Gastrocnemius medialis (tissue), 4 donors: Measurements from ENCODE around the gene GSTM2. TPM values are rescaled to one million over a fixed set of nuclear protein-coding genes. Genes with fewer than 3 reads are reported as not detected.

Experiments used
- ATAC-seq, 2 donors: fragments of 150-250 bp; one replicate each; pipeline ENCODE4 v1.9.1; 2016
- DNase-seq, 2 donors: peaks; one replicate each; pipeline ENCODE4 v3.0.0-alpha.2; 2019
- H3K27ac ChIP-seq, 4 donors: fragments of 200-600 bp; sonication (generic); 1 replicate in 1 of 4; 2 replicates in 3 of 4; pipeline ENCODE4 v1.5.1; 2016 to 2018; ENCODE audit warnings: mild to moderate bottlenecking in 2 of 4, moderate library complexity in 1 of 4
- H3K27me3 ChIP-seq, 3 donors: fragments of 200-600 bp; sonication (generic) in 2 of 3; 1 replicate in 1 of 3; 2 replicates in 2 of 3; pipeline versions ENCODE4 v1.5.1 to v1.6.0; 2016 to 2019; ENCODE audit warnings: mild to moderate bottlenecking in 1 of 3, moderate library complexity in 1 of 3
- H3K36me3 ChIP-seq, 2 donors: fragments of 200-600 bp; sonication (generic) in 1 of 2; one replicate each; pipeline ENCODE4 v1.5.1; 2017 to 2018
- H3K4me1 ChIP-seq, 2 donors: fragments of 200-600 bp; sonication (generic) in 1 of 2; one replicate each; pipeline ENCODE4 v1.5.1; 2016 to 2017; ENCODE audit warnings: mild to moderate bottlenecking in 2 of 2
- H3K4me3 ChIP-seq, 4 donors: fragments of 200-600 bp; sonication (generic) in 3 of 4; 1 replicate in 1 of 4; 2 replicates in 3 of 4; pipeline ENCODE4 v1.5.1; 2016 to 2019; ENCODE audit warnings: mild to moderate bottlenecking in 2 of 4
- H3K9me3 ChIP-seq, 3 donors: fragments of 200-600 bp; sonication (generic) in 2 of 3; 1 replicate in 1 of 3; 2 replicates in 2 of 3; pipeline ENCODE4 v1.5.1; 2016 to 2019
- CTCF ChIP-seq, 5 experiments: fragments of 450-650 bp in 3 of 5; fragments of 200-600 bp in 2 of 5; sonication (generic) in 2 of 5; IDR thresholded peaks in 4 of 5; conservative IDR thresholded peaks in 1 of 5; 1 replicate in 4 of 5; 2 replicates in 1 of 5; pipeline ENCODE4 v1.5.1; 2016 to 2019; ENCODE audit warnings: antibody characterized with exemption in 5 of 5, mild to moderate bottlenecking in 3 of 5, moderate library complexity in 3 of 5
- POLR2A ChIP-seq, 2 donors: fragments of 450-650 bp; IDR thresholded peaks; one replicate each; pipeline ENCODE4 v1.6.1; 2017; ENCODE audit warnings: antibody characterized with exemption in 2 of 2, mild to moderate bottlenecking in 2 of 2, moderate library complexity in 2 of 2
- in situ Hi-C, 4 donors: fragments of 200-750 bp; cut with MboI; loops; one replicate each; pipeline versions ENCODE4 v1.15.0 to v1.8.0; 2017; ENCODE audit warnings: low sequenced_read_pairs in 4 of 4
- intact Hi-C: fragments of 100-400 bp; cut with DNase I; formaldehyde crosslinking; loops from one replicate; pipeline ENCODE4 v1.15.1; 2023; ENCODE audit warnings: low total_unique reads
- total RNA-seq, 4 donors: library from RNA; depleted of rRNA; stranded (reverse); fragments of >200 nt; gene quantifications; one replicate each; pipeline versions ENCODE4 v1.1.0 to v1.2.3, GENCODE V29; 2016

GSTM2 gene
- total RNA-seq, 4 donors from 2014 or later: 29.2 to 41.4 (median 39.0) TPM

GRCh38 chr1:109657395-109657794, 10.5 kb upstream of the GSTM2 start:
- no peak for TF ChIP-seq CTCF (IDR thresholded peaks at IDR 0.05 in 4 of 5, conservative IDR thresholded peaks at IDR 0.05 in 1 of 5)
- TF ChIP-seq POLR2A (IDR thresholded peaks at IDR 0.05): no peak
- H3K36me3 ChIP-seq: peaks cover 0 to 2% of the 10 kb centered on the region in 2 donors
- no peak overlapping the region for H3K4me3 ChIP-seq
- H3K9me3 ChIP-seq: no peaks in the 10 kb centered on the region
- no peaks in the 10 kb centered on the region for H3K27me3 ChIP-seq
- in situ Hi-C loops (loop anchor here in 3 of 4 donors (10.0 kb wide), 1 partner anchor 113 kb away; the partner anchor contains the start of gene GNAI3 (in 3 of the 3)), intact Hi-C loops (no loop called here)
- DNase-seq (no peak), ATAC-seq (no peak)
- peak overlapping the region in 1 of 4 donors; percentile 90 for H3K27ac ChIP-seq
- H3K4me1 ChIP-seq: peaks cover 14% of the 10 kb centered on the region in 2 donors

DNA sequence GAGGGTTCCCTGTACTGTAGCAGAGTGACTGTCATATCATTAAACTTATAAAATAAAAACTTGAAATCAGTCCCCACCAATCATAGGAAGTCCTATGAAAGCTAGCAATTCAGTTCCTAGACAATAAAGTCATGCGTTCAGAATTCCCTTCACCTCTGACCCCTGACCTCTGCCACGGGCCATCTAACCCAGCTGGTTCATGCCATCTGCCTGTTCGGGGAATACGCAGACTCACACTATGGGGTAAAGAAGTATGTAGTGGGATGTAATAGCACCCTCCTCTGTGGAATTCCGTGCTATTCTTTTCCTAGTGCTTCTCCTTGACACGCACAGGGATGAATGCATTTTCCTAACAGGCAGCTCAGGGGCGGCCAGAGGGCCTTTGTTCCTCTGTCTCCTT, 9.9 kb upstream of the GSTM2 start:
- TF ChIP-seq POLR2A (IDR thresholded peaks at IDR 0.05) (no peak), CTCF (IDR thresholded peaks at IDR 0.05 in 4 of 5, conservative IDR thresholded peaks at IDR 0.05 in 1 of 5) (no peak)
- no peak for DNase-seq
- no peak for ATAC-seq
- Histone ChIP-seq H3K4me1 (peaks cover 14% of the 10 kb centered on the region in 2 donors), H3K36me3 (peaks cover 0 to 2% of the 10 kb centered on the region in 2 donors), H3K27ac (peak overlapping the region in 2 of 4 donors; percentile 30 to 90), H3K4me3 (no peak overlapping the region), H3K9me3 (no peaks in the 10 kb centered on the region), H3K27me3 (no peaks in the 10 kb centered on the region)
- in situ Hi-C loops: loop anchor here in 3 of 4 donors (10.0 kb wide), 1 partner anchor 113 kb away; the partner anchor contains the start of gene GNAI3 (in 3 of the 3)
- intact Hi-C loops: no loop called here

DNA sequence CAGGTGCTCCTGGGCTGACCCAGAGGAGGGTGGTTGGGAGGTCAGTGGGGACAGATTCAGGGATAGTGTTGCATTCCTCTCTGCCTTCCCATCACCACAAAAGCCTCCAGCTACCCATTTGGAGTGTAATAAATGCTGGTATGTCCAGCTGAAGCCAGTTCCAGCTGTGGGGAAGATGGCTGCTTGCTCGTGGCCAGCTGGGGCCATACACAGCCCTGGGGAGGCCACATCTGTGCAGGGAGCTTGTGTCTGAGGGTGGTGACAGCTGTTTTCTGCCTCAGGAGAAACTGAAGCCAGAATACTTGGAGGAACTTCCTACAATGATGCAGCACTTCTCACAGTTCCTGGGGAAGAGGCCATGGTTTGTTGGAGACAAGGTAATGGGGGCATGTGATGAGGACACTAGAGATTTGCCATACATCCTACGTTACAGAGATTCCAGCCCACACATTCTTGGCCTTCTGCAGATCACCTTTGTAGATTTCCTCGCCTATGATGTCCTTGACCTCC, 9.3 kb upstream of the GSTM2 start:
- Histone ChIP-seq H3K27me3 (no peaks in the 10 kb centered on the region), H3K27ac (peak overlapping the region in 2 of 4 donors; percentile 30 to 90)
- no peak for ATAC-seq

GRCh38 chr1:109659145-109659544, 8.7 kb upstream of the GSTM2 start:
- Histone ChIP-seq H3K4me3 (no peak overlapping the region), H3K27me3 (no peaks in the 10 kb centered on the region), H3K27ac (peak overlapping the region in 1 of 4 donors; percentile 90), H3K4me1 (peaks cover 14 to 23% of the 10 kb centered on the region in 2 donors), H3K9me3 (no peaks in the 10 kb centered on the region), H3K36me3 (peaks cover 0 to 2% of the 10 kb centered on the region in 2 donors)
- DNase-seq: no peak
- TF ChIP-seq CTCF (IDR thresholded peaks at IDR 0.05 in 4 of 5, conservative IDR thresholded peaks at IDR 0.05 in 1 of 5) (no peak), POLR2A (IDR thresholded peaks at IDR 0.05) (no peak)
- in situ Hi-C loops: loop anchor here in 3 of 4 donors (10.0 kb wide), 1 partner anchor 114 kb away; the partner anchor contains the start of gene GNAI3 (in 3 of the 3)
- intact Hi-C loops: no loop called here
- ATAC-seq: no peak

More for the DNA sequence above, 9.3 kb upstream of the GSTM2 start:
- in situ Hi-C loops (loop anchor here in 3 of 4 donors (10.0 kb wide), 1 partner anchor 114 kb away; the partner anchor contains the start of gene GNAI3 (in 3 of the 3)), intact Hi-C loops (no loop called here)
- DNase-seq: no peak
- Histone ChIP-seq H3K36me3 (peaks cover 0 to 2% of the 10 kb centered on the region in 2 donors), H3K9me3 (no peaks in the 10 kb centered on the region), H3K4me1 (peaks cover 14 to 18% of the 10 kb centered on the region in 2 donors), H3K4me3 (no peak overlapping the region)
- TF ChIP-seq CTCF (IDR thresholded peaks at IDR 0.05 in 4 of 5, conservative IDR thresholded peaks at IDR 0.05 in 1 of 5) (no peak), POLR2A (IDR thresholded peaks at IDR 0.05) (no peak)
